Fibroblast of the aortic adventitia (primary cell): ENCODE data around the gene BORCS8. TPM values are rescaled to one million over a fixed set of nuclear protein-coding genes. Genes with fewer than 3 reads are reported as not detected.
"Not testable (repeated sequence)": the region's sequence is repeated elsewhere in the genome, so short reads cannot be mapped to it uniquely, and the experiment has no call there.

ENCODE experiments used
- DNase-seq: peaks from one replicate; pipeline ENCODE4 v3.0.0-alpha.2; 2010; ENCODE audit warnings: low read depth
- H3K4me3 ChIP-seq: 2 replicates; pipeline ENCODE4 v1.5.1; 2011; ENCODE audit warnings: low read depth, mild to moderate bottlenecking, control low read depth, low read length, moderate library complexity
- total RNA-seq: library from RNA; depleted of rRNA; stranded (reverse); fragments of >200 nt; gene quantifications from 2 replicates; pipeline ENCODE4 v1.2.3, GENCODE V29; 2012; ENCODE audit warnings: low replicate concordance
- TF ChIP-seq, protein P1 (sequence below): IDR thresholded peaks from 2 replicates; pipeline ENCODE4 v1.5.1; 2011; ENCODE audit warnings: mild to moderate bottlenecking, low read length, control low read depth, inconsistent platforms; ENCODE audit not compliant: insufficient read depth

Gene BORCS8
- total RNA-seq, 1 donor: 13.8 TPM

DNA sequence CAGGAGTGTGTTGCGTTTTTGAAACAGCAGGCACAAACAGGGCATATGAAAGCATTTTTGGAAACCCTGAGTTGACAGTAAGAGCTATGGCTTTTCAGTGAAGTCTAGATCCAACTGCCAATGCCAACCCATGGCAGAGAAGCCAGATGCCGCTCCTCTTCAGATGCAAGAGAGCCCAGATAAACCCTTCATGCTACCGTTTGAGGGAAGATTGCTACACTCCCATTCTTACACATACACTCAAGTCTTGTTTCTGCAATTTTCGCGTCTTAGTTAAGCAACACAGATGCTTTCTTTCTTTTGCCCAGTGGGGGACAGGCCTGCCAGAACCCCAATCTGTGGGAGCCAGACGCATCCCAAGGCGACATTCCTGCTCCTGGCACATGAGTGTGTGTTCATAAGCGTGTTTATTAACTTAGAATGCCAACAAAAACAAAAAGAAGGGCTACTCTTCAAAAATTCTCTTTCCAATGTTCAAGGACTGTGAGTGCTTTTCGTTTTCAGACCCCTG lies 10.4 kb downstream of the BORCS8 start:
- TF ChIP-seq, protein P1, sequence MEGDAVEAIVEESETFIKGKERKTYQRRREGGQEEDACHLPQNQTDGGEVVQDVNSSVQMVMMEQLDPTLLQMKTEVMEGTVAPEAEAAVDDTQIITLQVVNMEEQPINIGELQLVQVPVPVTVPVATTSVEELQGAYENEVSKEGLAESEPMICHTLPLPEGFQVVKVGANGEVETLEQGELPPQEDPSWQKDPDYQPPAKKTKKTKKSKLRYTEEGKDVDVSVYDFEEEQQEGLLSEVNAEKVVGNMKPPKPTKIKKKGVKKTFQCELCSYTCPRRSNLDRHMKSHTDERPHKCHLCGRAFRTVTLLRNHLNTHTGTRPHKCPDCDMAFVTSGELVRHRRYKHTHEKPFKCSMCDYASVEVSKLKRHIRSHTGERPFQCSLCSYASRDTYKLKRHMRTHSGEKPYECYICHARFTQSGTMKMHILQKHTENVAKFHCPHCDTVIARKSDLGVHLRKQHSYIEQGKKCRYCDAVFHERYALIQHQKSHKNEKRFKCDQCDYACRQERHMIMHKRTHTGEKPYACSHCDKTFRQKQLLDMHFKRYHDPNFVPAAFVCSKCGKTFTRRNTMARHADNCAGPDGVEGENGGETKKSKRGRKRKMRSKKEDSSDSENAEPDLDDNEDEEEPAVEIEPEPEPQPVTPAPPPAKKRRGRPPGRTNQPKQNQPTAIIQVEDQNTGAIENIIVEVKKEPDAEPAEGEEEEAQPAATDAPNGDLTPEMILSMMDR: no peak
- no peak overlapping the region for H3K4me3 ChIP-seq
- no peak for DNase-seq

DNA sequence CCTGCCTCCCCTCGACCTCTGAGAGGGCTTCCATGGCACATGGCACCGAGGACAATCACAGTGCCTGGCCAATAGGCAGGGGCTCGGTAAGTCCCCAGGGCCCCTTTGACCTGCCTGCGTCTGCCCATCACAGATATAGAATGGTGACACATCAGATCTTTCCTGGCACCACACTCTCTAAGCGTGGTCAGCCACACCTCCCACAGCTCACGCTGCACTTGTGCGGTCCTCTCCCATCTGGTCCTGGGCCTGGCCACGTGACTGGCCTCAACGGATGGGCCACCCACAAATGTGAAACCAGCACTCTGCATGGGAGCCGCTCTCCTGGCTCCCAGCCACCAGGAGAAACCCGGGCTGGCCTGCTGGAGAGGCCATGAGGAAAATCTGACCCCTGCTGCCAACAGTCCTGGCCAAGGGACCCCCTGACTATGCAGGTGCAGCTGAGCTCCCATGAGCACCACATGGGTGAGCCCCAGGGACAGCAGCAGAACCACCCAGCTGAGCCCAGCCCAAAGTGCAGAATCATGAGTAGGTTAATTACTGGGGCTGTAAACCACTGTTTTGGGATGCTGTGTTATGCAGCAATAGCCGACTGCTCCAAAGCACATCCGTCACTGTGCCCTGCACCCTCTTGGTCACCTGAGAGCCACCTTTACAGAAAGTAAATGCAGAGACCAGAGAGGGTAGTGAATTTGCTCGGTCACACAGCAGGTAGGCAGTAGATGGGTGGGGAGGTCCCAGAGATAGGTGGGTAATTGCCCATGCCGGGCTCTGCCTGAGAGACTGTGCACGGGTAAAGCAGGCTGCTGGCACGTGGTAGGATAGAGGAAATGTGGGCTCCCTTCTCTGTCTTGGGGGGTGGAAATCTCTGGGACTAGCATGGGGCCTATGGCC lies 12.2 kb downstream of the BORCS8 start:
- H3K4me3 ChIP-seq: no peak overlapping the region
- no peak for DNase-seq
- TF ChIP-seq, protein P1: no peak

DNA sequence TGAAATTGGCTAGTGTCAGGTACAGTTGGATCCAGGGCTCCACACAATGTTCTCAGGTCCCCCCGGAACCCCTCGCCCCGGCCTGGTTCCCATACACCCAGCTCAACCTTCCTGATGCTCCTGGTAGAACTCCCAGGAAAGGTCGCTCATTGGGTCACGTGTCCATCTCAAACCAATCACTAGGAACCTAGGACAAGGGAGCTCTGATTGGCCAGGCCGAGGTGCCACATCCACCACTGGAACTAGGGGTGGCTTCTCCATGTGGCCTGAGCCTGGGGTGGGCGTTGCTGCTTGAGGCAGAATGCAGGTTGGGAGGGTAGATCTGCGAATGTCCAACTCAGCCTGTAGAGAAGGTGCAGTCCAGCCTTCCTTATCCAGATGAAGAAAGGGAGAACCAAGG lies 15.0 kb downstream of the BORCS8 start:
- DNase-seq: no peak
- H3K4me3 ChIP-seq: no peak overlapping the region
- TF ChIP-seq, protein P1: no peak

DNA sequence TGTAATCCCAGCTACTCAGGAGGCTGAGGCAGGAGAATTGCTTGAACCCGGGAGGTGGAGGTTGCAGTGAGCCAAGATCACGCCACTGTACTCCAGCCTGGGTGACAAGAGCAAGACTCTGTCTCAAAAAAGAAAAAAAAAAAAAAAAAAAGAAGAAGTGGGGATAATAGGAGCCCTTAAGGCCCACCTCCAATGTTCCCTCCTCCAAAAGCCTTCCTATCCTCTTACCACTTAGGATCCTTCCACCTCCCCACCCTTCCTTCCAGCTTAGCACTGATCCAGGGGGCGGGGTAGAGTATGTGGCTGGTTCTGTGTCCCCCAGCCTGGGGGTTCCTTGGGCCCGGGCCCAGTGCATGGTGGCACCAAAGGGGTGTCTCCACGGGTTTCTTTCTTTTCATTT lies 18.7 kb downstream of the BORCS8 start:
- not testable (repeated sequence) for H3K4me3 ChIP-seq, DNase-seq

DNA sequence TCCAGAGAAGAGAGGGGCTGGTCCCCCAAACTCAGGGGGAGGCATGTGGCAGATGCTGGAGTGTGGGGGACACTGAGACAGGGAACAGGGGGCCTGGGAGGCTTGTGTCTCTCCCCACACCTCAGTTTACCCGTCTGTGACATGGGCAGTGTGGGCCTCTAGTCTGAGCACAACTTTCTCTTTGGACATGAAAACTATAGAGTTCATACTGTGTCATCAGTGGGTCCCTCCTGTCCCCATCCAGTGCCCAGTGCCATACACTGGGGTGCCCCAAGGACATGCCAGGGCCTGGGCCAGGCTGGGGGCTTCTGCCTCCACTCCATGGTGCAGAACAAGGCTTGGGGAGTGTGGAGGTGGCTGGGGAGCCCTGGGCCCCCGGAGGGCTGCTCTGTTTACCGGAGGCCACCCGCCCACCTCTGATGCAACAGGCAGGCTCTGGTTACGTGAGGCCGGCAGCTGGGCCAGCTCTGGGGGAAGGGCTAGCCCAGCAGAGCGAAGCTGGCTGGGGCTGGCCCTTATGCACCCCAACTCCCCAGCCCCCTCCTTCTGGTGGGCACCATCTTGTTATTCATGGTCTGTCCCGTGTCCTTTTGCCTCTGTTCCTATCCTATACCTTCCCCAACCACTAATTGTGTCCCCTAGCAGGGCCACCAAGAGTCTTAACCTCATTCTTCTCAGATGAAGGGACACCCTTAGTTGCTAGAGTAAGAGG lies 20.0 kb downstream of the BORCS8 start:
- no peak overlapping the region for H3K4me3 ChIP-seq
- TF ChIP-seq, protein P1: no peak
- peak; percentile 55 for DNase-seq

DNA sequence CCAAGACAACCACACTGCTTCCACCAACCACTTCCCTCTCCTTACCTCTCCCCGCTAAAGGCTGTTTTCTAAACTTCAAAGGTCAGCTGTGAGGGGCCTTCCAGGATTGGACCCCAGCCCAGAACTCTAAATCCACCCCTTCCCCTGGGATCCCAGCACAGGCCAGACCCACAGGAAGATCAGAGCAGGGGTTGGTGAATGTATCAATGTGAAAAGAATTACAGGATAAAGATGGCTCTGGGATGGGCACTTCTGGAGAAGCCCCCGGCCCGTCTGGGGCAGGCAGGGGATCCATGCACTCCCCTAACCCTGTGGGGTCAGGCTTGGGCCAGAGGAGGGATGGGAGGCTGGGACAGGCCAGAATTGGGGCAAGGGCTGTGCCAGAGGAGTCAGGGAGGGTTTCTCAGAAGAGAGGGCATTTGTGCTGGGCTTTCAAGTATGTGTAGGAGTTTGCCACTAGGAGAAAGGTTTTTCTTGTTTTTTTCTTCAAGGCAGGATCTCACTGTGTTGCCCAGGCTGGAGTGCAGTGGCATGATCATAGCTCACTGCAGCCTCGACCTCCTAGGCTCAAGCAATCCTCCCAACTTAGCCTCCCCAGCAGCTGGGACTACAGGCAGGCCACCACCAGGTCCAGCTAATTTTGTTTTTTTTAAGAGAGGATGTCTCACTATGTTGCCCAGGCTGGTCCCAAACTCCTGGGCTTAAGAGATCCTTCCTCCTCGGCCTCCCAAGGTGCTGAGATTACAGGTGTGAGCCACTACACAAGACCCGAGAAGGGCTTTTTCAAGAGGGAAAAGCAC lies 20.9 kb downstream of the BORCS8 start:
- TF ChIP-seq, protein P1: no peak

More for the DNA sequence above, 20.9 kb downstream of the BORCS8 start:
- no peak for DNase-seq
- no peak overlapping the region for H3K4me3 ChIP-seq
